ENCODE measurements around the gene HABP2.
A peak's percentile ranks its signal among the peaks of the same experiment; 100 is the strongest.

HABP2 gene

DNA sequence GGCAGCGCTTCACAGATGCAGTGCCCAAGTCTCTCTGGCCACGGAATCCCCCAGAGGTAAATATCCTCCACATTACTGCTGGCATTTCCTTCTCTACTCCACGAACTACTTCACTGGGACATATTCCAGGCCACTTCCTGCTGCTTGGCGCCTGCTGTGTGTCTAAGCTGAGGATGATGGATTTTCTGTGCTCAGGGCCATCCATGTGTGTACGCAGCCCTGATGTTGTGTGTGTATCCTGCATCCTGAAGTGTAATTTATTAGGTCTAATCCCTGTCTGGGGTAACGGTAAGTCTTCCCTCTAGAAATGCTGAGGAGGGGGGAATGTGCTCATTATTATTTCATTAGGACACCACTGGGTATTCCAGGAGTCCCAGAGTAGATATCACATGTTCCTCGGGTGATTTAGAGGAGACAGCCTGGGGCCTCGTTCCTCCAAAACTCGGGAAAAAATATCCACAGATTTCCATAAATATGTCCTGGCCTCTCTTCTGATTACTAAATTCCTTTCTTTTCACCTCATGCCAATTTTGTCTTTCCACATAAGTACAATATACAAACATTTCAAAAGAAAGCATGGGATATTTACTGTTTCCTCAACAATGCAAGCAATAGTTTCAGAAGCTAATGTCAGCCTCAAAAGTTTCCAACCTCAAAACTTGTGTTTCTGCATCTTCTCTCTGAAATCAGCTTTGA is 25.5 kb upstream of the HABP2 start:
- DNase-seq: no peak

DNA sequence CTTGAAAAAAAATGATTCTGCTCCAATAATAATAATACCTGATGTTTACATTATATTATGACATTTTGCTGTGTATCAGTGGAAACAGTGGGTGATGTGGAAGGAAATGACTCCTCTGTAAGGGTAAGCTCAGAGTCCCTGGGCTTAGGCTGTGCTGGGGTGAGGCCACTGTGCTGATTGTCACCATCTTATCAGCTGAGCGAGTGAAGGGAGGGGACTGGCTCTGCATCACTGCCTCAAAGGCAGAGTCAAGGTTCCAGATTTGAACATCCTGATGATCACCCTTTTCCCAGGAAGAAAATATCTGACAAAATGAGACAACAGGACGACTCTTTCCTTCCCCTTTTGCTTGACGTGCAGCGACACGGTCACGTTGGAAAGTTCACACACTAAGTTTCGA is 24.0 kb upstream of the HABP2 start:
- no peak for DNase-seq

DNA sequence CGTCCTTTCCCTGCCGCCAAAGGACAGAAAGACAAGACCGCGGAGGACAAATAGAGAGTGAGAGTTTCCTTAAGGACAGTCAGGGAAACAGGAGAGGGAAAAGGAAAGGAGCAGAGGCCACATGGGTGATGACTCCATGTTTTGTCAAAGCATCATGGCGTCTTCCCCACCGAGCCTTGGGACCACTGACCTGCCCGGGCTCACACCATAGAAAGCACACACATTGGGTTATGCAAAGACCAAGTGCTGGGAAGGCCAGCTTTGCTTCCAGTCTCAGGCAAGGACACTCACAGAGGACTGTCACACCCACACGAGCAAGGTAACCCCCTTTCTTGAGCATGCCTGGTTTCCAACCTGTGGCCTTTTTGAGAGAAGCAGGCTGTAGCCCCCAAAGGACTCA is 23.3 kb upstream of the HABP2 start:
- DNase-seq: no peak

DNA sequence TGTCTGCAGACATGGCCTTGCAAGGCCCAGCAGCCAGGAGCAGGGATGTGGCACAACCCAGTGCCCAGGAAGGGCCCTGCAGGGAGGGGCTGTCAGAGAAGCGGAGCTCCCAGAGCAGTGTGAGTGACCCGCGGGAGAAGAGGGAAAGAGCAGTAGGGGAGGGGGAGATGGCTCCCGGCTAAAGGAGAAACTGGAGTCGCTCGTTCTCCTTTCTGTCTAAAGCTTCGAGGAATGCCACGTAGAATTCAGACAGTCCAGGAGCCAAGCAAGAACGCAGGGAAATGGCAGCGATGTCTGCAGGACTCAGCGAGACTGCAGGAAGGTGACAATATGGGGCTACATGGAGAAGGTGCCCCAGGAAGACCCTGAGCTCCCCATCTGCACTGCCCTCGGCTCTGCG is 22.4 kb upstream of the HABP2 start:
- DNase-seq: no peak

DNA sequence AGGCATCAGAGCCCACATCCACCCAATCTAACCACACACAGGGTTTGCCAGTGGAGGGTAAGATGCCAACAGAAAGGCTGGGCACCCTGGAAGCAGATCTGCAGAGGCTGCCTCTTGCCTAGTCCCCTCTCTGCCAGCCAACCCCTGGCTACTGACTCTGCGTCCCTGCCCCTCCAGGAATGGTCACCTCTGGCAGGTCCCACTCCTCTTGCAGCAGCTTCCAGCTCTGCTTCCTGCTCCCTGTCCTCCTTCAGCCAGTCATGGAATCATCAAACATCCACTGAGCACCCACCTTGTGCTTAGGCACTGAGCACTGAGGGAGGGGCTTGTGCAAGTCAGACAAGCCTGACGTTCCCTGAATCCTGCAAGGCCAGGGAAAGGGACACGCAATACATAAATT is 20.1 kb upstream of the HABP2 start:
- DNase-seq: no peak

DNA sequence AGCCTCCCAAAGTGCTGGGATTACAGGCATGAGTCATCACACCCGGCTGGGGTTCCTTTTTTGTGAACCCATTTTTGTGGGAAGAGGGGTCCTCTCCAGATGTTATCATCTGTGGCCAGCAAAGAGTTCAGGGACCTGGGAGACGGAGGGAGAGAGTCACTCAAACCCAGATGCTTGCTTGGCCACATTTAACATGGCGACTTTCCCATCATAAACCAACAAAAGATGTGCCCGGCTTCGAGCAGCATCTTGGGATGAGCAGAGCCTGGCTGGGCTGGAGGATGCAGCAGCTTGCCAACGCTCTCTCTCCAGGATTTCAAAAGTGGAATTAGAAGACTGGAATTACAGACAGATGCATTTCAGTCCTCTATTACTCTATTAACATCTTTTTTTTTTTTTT is 19.1 kb upstream of the HABP2 start:
- no peak for DNase-seq

DNA sequence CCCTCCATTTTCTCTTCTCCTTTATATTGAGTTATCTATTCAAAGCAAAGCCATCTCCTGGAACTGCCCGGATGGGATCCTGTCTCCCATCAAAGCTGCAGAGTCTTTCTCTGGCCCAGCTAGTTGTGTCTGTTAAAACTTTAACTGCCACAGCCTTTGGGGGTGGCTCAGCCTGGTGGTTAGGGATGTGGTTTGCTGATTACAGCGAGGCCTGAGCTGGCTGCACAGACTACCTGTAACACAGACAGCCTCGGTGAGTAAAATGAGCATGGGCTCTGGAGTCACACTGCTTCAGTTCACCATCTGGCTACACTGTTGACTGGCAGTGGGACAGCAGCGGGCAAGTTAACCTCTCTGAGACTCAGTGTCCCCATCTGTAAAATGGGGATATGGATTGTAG is 18.4 kb upstream of the HABP2 start:
- no peak for DNase-seq

DNA sequence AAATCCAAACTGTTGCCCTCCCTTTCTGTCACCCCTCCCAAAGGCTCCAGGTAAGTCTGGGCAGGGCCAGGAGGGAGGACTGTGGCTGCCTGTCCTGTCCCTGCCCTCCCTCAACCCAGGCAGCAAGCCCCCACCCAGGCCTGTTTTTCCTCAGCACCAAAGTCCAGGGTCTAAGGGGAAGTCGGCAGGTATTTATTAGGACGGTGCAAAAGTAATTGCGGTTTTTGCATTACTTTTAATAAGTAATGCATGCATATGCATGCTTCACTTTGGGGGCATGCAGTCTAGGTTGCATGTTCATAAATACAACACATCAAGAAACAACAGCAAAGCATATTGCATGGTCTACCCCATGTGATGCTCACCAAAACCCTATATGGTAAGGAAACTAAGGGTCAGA is 15.2 kb upstream of the HABP2 start:
- no peak for DNase-seq

DNA sequence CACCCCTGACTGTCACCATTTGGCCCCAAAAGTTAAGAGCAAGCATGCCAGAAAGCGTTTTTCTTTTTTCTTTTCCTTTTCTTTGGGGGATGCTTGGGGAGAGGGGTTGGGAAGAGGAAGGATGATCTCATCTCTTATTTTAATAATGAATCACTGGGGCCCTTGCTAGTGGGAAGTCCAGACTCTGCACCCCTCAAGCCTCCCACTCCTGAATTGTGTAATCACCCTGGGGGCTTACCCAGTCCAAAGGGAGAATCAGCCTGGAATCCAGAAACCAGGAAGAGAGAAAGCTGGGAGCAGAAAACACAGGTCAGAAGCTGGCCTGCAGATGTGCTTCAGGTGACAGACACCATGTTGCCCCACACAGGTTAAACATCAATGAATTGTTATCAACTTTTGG is 14.7 kb upstream of the HABP2 start:
- DNase-seq: no peak

DNA sequence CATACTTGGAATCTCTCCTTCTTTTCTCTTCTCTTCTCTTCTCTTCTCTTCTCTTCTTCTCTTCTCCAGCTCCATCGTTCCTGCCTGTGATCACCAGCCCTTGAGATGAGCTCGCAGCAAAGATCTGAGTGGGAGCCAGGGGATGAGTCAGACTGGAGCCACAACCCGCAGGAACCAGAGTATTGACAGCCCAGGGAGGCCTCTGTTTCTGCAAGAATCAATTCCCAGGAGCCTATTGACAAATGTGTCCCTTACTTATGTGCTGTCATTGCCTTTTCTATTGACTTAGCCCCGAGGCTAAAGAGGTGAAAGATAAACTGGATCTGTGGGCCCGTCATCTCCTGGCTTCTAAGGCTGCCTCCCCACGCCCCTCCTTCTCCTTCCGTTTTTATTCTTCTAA is 13.1 kb upstream of the HABP2 start:
- DNase-seq: peak in 1 of 2 experiments; percentile 6

DNA sequence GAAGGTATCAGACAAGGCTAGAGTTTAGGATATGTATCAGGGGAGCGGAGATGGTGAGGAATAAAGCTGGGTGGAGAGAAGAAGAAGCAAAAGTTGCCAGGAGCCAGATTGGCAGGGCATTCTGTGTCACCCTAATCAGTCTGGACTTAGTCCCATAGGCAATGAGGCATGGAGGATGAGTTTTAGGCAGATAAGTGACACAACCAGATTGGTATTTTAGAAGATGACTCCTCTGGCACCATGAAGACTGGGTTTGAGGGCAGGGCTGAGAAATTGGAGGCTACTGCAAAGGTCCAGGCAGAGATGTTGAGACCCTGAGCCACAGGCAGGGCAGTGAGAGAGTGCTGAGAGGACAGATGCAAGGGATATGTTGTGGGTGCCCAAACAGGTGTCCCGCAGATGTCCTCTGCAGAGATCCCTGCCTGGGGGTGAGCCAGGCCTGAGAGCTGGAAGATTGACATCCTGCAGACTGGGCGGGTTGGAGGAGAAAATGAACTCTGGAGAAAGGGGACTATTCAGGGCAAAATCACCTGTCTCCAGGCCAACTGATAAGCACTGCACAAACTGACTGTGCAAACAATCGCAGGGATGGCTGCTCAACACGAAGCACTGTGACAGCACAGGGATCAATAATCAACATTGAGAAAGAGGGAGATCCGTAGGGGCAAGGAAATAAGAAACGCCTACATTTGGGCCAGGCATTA is 11.9 kb upstream of the HABP2 start:
- DNase-seq: no peak

DNA sequence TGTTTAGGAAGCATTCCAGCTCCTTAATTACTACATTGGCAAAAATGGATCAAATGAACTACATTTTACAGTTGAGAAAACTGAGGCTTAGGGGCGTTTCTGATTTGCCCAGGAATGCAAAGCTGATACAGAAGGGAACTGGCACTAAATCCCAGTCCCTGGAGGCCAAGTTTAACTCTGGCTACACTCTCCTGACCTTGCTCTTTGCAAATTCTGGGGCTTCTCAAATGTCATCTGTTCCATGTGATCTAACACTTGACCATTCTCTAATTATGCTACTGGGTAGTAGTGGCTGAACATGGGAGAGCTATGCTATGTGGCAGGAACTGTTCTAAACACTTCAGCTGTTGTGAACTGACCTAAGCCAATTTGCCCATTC is 11.3 kb upstream of the HABP2 start:
- no peak for DNase-seq

DNA sequence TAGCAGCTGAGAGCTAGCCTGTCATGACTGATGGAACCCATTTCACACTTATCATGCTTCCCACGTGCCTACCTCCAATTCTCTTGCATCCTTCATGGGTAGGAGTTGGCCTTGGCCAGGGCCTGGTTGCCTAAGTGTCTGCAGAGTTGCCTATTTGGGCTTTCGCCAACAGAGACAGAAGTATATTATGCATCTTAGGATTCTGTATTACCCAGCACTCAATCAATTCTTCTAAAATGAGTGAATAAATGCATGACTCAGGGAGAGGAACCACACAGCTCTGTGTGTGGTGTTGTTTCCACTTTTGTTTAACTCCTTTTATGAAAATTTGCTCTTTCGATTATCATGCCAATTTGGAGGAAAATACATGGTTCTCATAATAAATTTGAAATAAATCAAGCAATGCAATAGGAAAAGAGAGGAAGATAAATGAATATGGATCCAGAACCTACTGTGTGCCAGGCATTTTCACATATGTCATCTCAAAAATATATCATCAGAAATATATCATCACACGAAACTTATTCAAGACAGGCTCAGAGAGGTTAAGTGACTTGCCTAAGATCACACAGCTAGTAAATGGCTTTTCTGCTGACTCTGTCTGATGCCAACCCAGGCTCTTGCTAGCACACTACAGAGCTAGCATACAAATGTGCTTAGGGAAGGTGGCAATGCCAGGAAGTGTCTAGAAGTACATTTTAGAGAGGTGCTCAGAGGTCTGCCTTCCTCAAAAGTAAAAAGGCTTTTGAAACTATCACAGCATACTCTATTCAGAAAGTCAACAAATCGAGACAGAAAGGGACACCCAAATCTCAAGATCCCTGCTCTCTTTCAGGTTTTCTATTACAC is 9.5 kb upstream of the HABP2 start:
- no peak for DNase-seq

DNA sequence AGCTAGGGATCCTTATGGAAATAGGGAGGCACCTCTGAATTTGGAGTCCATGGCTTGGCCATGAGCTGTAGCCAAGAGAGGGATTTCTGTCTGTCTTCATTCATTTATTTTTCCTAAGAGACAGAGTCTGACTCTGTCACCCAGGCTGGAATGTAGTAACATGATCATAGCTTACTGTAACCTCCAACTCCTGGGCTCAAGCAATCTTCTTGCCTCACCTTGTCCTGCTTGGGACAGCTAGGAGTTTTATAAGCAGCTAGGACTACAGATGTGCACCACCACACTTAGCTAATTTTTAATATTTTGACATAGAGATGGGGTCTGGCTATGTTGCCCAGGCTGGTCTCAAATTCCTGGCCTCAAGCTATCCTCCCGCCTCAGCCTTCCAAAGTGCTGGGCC is 8.5 kb upstream of the HABP2 start:
- no peak for DNase-seq

DNA sequence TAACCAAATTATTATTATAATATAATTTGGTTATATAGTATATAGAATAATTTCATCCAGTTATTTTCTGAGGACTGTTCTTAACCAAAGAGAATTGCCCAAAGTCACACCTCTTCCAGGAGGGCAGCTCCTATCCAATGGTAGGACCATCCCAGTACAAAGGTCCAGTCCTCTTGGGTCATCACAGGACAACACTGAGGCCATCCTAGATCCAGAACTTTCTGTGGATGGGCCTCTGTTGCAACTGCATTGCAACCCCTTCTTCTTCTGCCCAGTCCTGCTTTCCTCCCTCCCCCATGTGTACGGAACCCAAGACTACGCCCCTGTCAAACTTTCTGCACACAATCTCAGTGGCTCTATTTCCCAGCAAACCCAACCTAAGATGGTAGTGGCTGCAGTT is 5.4 kb upstream of the HABP2 start:
- DNase-seq: no peak

DNA sequence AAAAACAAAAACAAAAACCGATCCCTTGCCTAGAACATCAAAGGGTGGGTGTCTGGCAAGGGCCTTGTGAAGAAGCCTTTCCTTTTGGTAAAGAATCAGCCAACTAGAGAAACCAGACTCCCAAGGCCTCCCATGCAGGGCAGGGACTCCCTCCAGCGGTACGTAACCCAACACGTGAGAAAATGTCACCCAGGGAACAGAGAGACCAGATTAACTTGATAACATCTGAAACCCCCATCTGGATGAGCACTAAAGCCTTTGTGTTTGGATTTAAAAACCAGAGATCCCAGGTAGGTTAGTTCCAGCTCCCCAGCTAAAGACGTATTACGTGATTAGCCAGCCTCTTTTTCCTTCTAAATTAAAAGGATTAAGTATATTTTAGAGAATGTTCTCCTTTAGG is 3.0 kb upstream of the HABP2 start:
- DNase-seq: no peak

DNA sequence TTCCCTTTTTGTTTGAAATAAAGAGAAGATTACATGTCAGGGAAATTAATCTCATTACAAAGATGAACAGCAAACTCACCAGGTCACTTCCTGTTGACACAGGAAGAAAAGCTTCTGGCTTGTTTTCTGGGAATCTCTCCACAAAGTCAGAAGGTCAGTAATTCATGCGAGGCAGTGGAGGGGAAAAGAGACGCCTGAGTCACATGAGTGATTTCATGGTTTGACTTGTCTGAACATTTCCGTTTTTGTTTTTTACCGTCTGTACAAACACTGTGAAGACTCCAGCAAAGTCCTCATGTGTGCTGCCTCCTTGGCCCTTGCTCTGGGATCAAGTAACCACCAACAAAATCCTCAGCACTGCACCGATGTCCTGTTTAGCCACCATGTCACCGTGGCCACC is 2.5 kb upstream of the HABP2 start:
- no peak for DNase-seq

DNA sequence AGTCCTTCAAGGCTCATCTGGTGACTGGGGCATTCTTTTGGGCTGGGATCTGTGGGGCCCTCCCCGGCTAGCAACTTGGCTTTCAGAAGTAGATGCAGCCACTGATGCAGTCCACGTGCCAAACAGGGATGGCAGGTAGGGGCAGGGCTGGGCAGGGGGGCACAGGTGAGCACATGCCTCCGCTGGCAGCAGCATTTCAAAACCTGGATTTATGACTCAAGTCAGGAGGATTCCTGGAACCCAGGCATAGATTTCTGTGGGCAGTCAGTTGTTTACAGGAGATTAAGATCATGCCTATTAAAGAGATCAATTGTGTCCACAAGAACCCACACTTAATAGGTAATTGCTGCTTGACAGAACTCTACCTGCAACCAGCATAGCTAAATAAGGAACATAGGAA is 839 bp upstream of the HABP2 start:
- no peak for DNase-seq

DNA sequence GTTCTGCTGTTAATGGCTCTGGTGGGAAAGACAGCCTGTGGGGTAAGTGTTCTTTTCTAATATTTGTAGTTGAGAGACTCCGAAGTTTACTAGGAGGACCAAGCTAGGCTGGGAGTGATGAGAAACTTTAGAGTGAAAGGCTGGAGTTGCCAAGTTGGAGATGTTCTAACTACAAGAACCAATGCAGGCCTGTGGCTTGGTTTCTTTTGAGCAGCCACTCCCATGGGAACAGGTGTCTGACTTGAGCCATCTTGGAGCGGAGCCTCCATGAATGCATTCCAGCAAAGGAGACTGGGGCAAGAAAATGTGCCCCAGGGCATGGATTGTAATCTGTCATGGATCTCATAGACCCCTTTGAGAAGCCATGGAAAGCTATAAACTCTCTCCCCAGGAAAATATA is 296 bp downstream of the HABP2 start:
- DNase-seq: no peak

DNA sequence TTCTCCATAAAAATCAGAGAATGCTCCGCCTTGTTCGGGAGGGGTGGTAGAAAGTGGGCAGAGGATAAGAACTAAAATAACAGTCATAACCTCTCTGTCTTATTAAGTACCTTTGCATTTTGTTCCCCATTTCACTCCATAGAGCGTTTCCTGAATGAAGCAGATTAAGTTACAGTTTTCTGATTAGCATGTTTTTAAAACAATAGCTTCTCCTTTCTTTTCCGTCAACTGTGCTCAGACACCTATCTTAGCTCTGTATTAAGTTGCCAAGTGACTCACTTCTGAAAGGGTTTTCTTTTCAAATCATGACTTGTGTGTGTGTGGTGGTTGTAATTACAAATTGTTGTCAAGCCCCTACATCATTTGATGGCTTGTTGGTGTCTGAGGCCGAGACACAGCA is 1.4 kb downstream of the HABP2 start:
- DNase-seq: no peak

DNA sequence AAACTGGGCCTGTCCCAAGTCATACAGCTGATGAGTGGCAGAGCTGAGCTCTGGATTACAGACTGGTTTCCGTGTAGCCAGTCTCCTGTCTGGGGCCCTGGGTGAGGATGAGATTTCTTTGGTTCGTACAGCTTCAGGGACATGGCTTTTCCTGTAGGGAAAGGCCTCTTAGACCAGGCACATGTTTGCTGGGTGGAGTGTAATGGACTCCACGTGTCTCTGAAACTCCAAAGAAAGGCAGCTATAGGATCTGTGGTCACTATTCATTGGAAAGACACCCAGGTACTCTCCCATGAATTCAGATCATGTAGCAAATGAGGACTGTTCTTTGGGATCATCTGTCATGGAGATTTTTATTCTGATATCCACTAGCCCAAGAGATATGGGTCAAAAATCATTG is 2.4 kb downstream of the HABP2 start:
- no peak for DNase-seq

DNA sequence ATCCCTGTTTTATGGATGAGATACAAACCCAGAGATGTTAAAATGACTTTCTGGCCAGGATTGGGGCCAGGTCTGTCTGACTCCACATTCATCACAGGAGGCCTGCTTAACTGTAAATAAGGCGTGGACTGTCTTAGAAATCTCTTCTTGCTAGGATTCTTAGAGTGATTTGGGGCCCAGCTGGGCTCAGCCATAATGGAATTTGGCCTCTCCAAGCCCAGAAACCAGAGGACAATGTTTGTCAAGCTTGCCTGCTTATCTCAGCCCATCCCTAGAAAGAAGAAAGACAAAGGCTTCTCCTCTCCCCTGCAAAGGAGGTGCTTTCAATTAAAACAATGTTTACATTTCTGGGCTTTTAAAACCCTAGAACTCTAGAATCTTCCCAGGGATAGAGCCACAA is 2.9 kb downstream of the HABP2 start:
- DNase-seq: no peak

DNA sequence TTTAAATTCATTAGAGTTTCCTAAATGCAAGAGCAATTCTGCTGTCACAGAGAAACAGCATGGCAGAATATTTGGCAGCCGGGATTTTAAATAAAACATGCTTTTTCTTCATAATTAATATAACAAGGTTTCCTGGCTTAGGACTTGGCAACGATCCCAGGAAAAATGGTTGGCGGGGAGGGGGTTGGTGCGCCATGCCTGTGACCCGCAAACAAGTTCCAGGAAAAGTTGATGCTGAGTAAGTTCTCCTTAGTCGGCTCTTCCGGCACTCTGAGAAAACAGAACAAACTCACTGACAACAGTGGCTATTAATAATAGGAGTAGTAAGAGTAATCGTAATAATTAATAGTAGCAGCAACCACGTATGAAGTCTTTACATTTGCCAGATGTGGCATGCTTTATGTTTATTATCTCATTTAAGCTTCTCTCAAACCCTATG is 4.6 kb downstream of the HABP2 start:
- DNase-seq: no peak

DNA sequence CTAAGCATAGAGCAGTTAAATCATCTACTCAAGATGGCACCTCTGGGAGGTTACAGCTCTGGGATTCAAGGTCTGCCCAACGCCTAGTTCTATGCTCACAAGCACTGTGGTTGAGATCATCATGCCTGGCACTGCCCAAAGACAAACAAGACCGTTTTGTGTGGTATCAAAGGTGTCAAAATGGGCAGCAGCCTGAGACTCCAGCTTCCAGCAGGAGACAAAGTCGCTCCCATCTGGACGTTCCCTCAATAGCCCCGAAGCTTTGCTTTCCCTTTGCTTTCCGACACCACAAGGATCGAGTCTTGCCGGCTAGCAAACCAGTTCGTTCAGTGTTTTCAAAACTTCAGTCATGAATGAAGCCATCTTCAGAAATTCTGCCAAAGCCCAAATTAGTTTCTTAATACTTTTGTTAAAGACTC is 5.1 kb downstream of the HABP2 start:
- no peak for DNase-seq
